Stomach (tissue), 4 donors: ENCODE measurements around the gene IPO13.

ENCODE experiments used
- EP300 ChIP-seq: sonication (generic); formaldehyde crosslinking; IDR thresholded peaks from one replicate; pipeline ENCODE4 v1.6.1; 2017; ENCODE audit warnings: antibody characterized with exemption
- POLR2A ChIP-seq, 4 donors: fragments of 450-650 bp; IDR thresholded peaks; one replicate each; pipeline ENCODE4 v1.6.1; 2016; ENCODE audit warnings: antibody characterized with exemption in 4 of 4, control low read depth in 2 of 4, mild to moderate bottlenecking in 1 of 4, moderate library complexity in 1 of 4

- TF ChIP-seq POLR2A (IDR thresholded peaks at IDR 0.05) (no peak), EP300 (no peak)
Measured at GRCh38 chr1:43976045-43976444, 29.3 kb downstream of the IPO13 start.
